K562 (cell line): ENCODE measurements around the gene VWC2. TPM values are rescaled to one million over a fixed set of nuclear protein-coding genes. Genes with fewer than 3 reads are reported as not detected.

ENCODE experiments used
- ATAC-seq: fragments of 200-7000 bp; cut with Tn5 transposase; 3 replicates; pipeline ENCODE4 v1.9.1; 2020; ENCODE audit warnings: moderate library complexity
- BruUV-seq: library from RNA; stranded (reverse); fragments of 400-500 nt; replicated peaks from 2 replicates; lab custom pipeline; 2021; lab: Mats Ljungman, UMichigan
- CTCF ChIA-PET: fragments of 300-600 bp; formaldehyde crosslinking; extraction: SDS; loops from one replicate; lab custom pipeline; 2021; ENCODE audit warnings: low intra/inter-chr PET ratio; lab: Yijun Ruan, JAX
- POLR2A ChIA-PET: fragments of 300-600, 350-650 bp; sonication (Branson Sonifier 250); formaldehyde crosslinking; extraction: SDS; loops from one replicate; lab custom pipeline; 2021; ENCODE audit warnings: antibody characterized with exemption, inconsistent platforms; lab: Yijun Ruan, JAX
- DNase-seq, 4 experiments: peaks; one replicate each; pipeline versions ENCODE4 v3.0.0 to v3.0.0-alpha.2; 2011 to 2018; ENCODE audit warnings: low spot score in 3 of 4, mixed read lengths in 3 of 4; ENCODE audit errors: extremely low read depth in 1 of 4
- FAIRE-seq: peaks from 2 replicates; lab custom pipeline; 2011; peaks lifted over from hg19 to GRCh38; lab: Jason Lieb, UNC
- H2AFZ ChIP-seq: 2 replicates; pipeline ENCODE4 v1.6.0; 2011; ENCODE audit warnings: low read depth, low read length, control low read depth, inconsistent platforms
- H3K27ac ChIP-seq: fragments of 200-600 bp; 3 replicates; pipeline ENCODE4 v1.8.0; 2011; ENCODE audit warnings: low read depth, mild to moderate bottlenecking, control low read depth, inconsistent platforms, low read length, moderate library complexity, mixed read lengths; ENCODE audit errors: extremely low read depth
- H3K27me3 ChIP-seq, 2 experiments: fragments of 300-600 bp in 1 of 2; 2 replicates in 1 of 2; 3 replicates in 1 of 2; pipeline versions ENCODE4 v1.6.0 to v1.8.0; 2011; ENCODE audit warnings: inconsistent platforms in 2 of 2, low read length in 2 of 2, mild to moderate bottlenecking in 1 of 2, mixed read lengths in 1 of 2, moderate library complexity in 1 of 2; ENCODE audit not compliant: control insufficient read depth in 2 of 2, insufficient read depth in 2 of 2
- H3K36me3 ChIP-seq: fragments of 300-600 bp; 3 replicates; pipeline ENCODE4 v1.8.0; 2011; ENCODE audit warnings: mild to moderate bottlenecking, low read length, inconsistent platforms; ENCODE audit not compliant: control insufficient read depth, insufficient read depth
- H3K4me1 ChIP-seq, 2 experiments: fragments of 200-600 bp in 1 of 2; replicated peaks in 1 of 2; 2 replicates in 1 of 2; 3 replicates in 1 of 2; pipeline versions ENCODE4 v1.5.1 to v1.8.0; 2011; ENCODE audit warnings: inconsistent platforms in 2 of 2, low read length in 2 of 2, mild to moderate bottlenecking in 1 of 2, mixed read lengths in 1 of 2, moderate library complexity in 1 of 2; ENCODE audit not compliant: control insufficient read depth in 2 of 2, insufficient read depth in 2 of 2
- H3K4me2 ChIP-seq: 2 replicates; pipeline ENCODE4 v1.6.1; 2011; ENCODE audit warnings: low read length, control low read depth, inconsistent platforms, mixed read lengths; ENCODE audit not compliant: insufficient read depth
- H3K4me3 ChIP-seq: fragments of 200-600 bp; sonication (generic), shearing (Covaris generic); 2 replicates; pipeline ENCODE4 v1.5.1; 2016; ENCODE audit warnings: control low read depth, inconsistent platforms
- H3K79me2 ChIP-seq: fragments of 200-600 bp; 3 replicates; pipeline ENCODE4 v1.8.0; 2011; ENCODE audit warnings: low read length, inconsistent platforms; ENCODE audit not compliant: control insufficient read depth, insufficient read depth
- H3K9ac ChIP-seq, 2 experiments: 2 replicates each; pipeline versions ENCODE4 v1.6.0 to v1.6.1; 2011; ENCODE audit warnings: low read depth in 2 of 2, low read length in 2 of 2, control low read depth in 1 of 2, inconsistent platforms in 1 of 2, mild to moderate bottlenecking in 1 of 2, mixed read lengths in 1 of 2; ENCODE audit not compliant: insufficient read depth in 1 of 2
- H3K9me1 ChIP-seq: one replicate; pipeline ENCODE4 v1.6.0; 2011; ENCODE audit warnings: inconsistent platforms, mild to moderate bottlenecking, low read length, moderate library complexity; ENCODE audit not compliant: control insufficient read depth, insufficient read depth
- H3K9me3 ChIP-seq: replicated peaks from 2 replicates; pipeline ENCODE4 v1.5.1; 2011; ENCODE audit warnings: low read depth, low read length, inconsistent platforms; ENCODE audit not compliant: control insufficient read depth, insufficient read depth
- H4K20me1 ChIP-seq: replicated peaks from 2 replicates; pipeline ENCODE4 v1.6.1; 2011; ENCODE audit warnings: low read length, inconsistent platforms, mixed read lengths; ENCODE audit not compliant: control insufficient read depth, insufficient read depth
- E2F1 ChIP-seq: sonication (generic); formaldehyde crosslinking; IDR thresholded peaks from 2 replicates; pipeline ENCODE4 v1.8.1; 2023; ENCODE audit warnings: mild to moderate bottlenecking, missing genetic modification reagents, moderate library complexity
- HCFC1 ChIP-seq: IDR thresholded peaks from 2 replicates; pipeline ENCODE4 v1.6.1; 2012; ENCODE audit warnings: low read depth, low read length, improper control_type of control experiment
- HES1 ChIP-seq: fragments of 450-650 bp; IDR thresholded peaks from 2 replicates; pipeline ENCODE4 v1.6.1; 2016; ENCODE audit warnings: low read depth, mild to moderate bottlenecking, moderate library complexity
- SAP30 ChIP-seq: fragments of 200-600 bp; sonication (generic); IDR thresholded peaks from 2 replicates; pipeline ENCODE4 v1.6.1; 2012; ENCODE audit warnings: borderline replicate concordance, low read depth, mild to moderate bottlenecking, moderate library complexity, low read length, control low read depth, inconsistent platforms; ENCODE audit not compliant: insufficient read depth, poor library complexity, severe bottlenecking
- TOE1 ChIP-seq, 2 experiments: fragments of 450-650 bp in 1 of 2; sonication (generic) in 1 of 2; formaldehyde crosslinking in 1 of 2; IDR thresholded peaks; 2 replicates each; pipeline versions ENCODE4 v1.7.1 to v1.8.0; 2016 to 2022; ENCODE audit warnings: borderline replicate concordance in 2 of 2, mild to moderate bottlenecking in 2 of 2, antibody characterized with exemption in 1 of 2, inconsistent platforms in 1 of 2, low read depth in 1 of 2, missing genetic modification reagents in 1 of 2, moderate library complexity in 1 of 2
- ZNF140 ChIP-seq: fragments of 250-450 bp; sonication (Bioruptor Pico); IDR thresholded peaks from 2 replicates; pipeline ENCODE4 v1.8.0; 2021; ENCODE audit warnings: moderate library complexity, mild to moderate bottlenecking, inconsistent platforms
- WGBS: fragments of 100-300 bp; shearing (Covaris generic); methylation state at CpG from one replicate; pipeline ENCODE4 v1.1.6; 2016; ENCODE audit warnings: low coverage, mixed read lengths; ENCODE audit not compliant: insufficient coverage; ENCODE audit errors: missing lambda C conversion rate; 5-methylcytosine and 5-hydroxymethylcytosine counted together
- in situ Hi-C: fragments of 300-500 bp; cut with MboI; formaldehyde crosslinking; loops from 4 replicates; pipeline ENCODE4 v1.15.0; 2018; ENCODE audit warnings: inconsistent platforms, mixed read lengths
- intact Hi-C: fragments of 100-400 bp; cut with micrococcal nuclease; formaldehyde crosslinking; loops from 2 replicates; pipeline ENCODE4 v1.14.2; 2022
- polyA plus RNA-seq, 8 experiments: library from polyadenylated mRNA; depleted of rRNA in 4 of 8; stranded (reverse) in 5 of 8; unstranded in 3 of 8; fragments of >200 nt; fragmentation: Nextera tagmentation in 2 of 8; fragmentation: Illumina TruSeq in 1 of 8; extraction: Ambion mirVana in 2 of 8; extraction: Trizol in 1 of 8; gene quantifications; 2 replicates each; pipeline versions ENCODE4 v1.2.1 to v1.2.3, GENCODE V29; 2011 to 2014; ENCODE audit warnings: inconsistent platforms in 1 of 8, missing spikeins in 1 of 8
- total RNA-seq, 7 experiments: library from RNA; depleted of rRNA in 6 of 7; stranded (reverse); fragments of >200 nt in 6 of 7; fragmentation: Illumina TruSeq in 2 of 7; extraction: Trizol in 2 of 7; gene quantifications; 2 replicates each; pipeline versions ENCODE4 v1.2.1 to v1.2.3, GENCODE V29; 2011 to 2021; ENCODE audit warnings: low replicate concordance in 1 of 7
- TF ChIP-seq, protein P1 (sequence below): sonication (generic); IDR thresholded peaks from 2 replicates; pipeline ENCODE4 v1.6.1; 2016

The VWC2 gene
- total and polyA plus RNA-seq, 9 of the 15 experiments (the other 6 are each of a cell fraction or from before 2014, with no cell fraction given): not detected

DNA sequence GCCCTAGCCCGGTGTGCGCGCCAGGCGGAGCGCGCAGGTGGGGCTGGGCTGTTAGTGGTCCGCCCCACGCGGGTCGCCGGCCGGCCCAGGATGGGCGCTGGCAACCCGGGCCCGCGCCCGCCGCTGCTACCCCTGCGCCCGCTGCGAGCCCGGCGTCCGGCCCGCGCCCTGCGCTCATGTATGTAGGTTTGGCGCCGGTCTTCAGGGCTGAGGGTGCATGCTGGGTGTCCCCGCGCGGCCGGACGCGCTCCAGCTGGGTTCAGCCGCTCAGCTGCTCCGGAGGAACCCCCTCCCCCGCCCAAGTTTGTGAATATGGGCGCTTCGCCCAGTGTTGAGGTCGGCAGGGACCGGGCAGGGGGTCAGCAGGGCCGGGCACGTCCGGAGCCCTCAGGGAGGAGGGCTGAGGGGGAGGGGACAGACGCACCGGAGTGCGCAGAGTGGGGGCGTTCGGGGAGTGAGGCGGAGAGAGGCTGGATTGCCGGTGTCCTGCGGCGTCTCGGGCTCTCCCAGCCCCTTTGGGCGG lies 559 bp downstream of the VWC2 start (continued):
- no peak for TF ChIP-seq SAP30
- TF ChIP-seq, protein P1, sequence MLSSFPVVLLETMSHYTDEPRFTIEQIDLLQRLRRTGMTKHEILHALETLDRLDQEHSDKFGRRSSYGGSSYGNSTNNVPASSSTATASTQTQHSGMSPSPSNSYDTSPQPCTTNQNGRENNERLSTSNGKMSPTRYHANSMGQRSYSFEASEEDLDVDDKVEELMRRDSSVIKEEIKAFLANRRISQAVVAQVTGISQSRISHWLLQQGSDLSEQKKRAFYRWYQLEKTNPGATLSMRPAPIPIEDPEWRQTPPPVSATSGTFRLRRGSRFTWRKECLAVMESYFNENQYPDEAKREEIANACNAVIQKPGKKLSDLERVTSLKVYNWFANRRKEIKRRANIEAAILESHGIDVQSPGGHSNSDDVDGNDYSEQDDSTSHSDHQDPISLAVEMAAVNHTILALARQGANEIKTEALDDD: no peak
- no peak for TF ChIP-seq E2F1 (CRISPR knock-in tag)

GRCh38 chr7:49774459-49775064 lies 1.1 kb downstream of the VWC2 start:
- intact Hi-C loops (no loop called here), in situ Hi-C loops (no loop called here)
- BruUV-seq: no TSS peak
- Histone ChIP-seq H3K27ac (no peak overlapping the region), H3K4me3 (no peak overlapping the region), H4K20me1 (no peaks in the 10 kb centered on the region), H3K9me1 (no peaks in the 10 kb centered on the region), H3K9me3 (no peaks in the 10 kb centered on the region), H2AFZ (no peak overlapping the region), H3K27me3 (no peaks in the 10 kb centered on the region; a peak in 1 of 5 replicates), H3K36me3 (no peaks in the 10 kb centered on the region), H3K4me1 (no peaks in the 10 kb centered on the region), H3K79me2 (no peaks in the 10 kb centered on the region), H3K9ac (no peak overlapping the region), H3K4me2 (no peak overlapping the region)
- POLR2A ChIA-PET: no interaction called here
- ATAC-seq (no peak), FAIRE-seq (no peak), DNase-seq (no peak)
- CTCF ChIA-PET: no interaction called here
- no peak for TF ChIP-seq HES1
- TF ChIP-seq ZNF140 (CRISPR knock-in tag): no peak
- TF ChIP-seq TOE1 (IDR thresholded peaks at IDR 0.05; ENCODE audit: borderline replicate concordance): no peak
- no peak for TF ChIP-seq TOE1 (CRISPR knock-in tag; IDR thresholded peaks at IDR 0.05; ENCODE audit: borderline replicate concordance, low read depth)
- TF ChIP-seq HCFC1: no peak
- 5% methylated on average over 33 of the region's 36 CpGs for WGBS
